Stimulated activated CD4-positive, alpha-beta T cell treated with anti-CD3 and anti-CD28 coated beads, Interleukin-4, amount 100 ng/mL, for 4 hours (primary cell): Measurements from ENCODE around the gene GPC4.
"Not testable (repeated sequence)": the region's sequence is repeated elsewhere in the genome, so short reads cannot be mapped to it uniquely, and the experiment has no call there.

Source experiments
- DNase-seq, 2 experiments: peaks; one replicate each; pipeline ENCODE4 v3.0.0-alpha.2; 2020

Gene GPC4

DNA sequence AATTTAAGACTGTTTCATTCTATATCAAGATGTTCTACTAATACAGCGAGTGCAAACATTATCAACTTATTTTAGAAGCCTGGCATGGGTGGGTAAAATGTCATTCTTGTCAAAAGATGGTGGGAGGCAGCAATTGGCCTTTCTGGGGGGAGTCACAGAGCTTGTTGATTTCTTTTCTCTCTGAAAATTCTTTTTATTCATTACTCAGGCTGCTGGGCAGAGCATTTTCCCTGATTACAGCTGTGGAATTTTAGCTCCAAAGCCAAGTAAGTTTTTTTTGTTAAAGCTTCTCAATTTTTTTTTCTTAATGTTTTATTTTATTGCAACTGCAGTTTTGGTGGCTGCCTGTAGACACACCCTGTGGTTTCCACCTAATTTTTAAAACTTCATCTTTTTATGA is 50.4 kb downstream of the GPC4 start:
- no peak for DNase-seq

DNA sequence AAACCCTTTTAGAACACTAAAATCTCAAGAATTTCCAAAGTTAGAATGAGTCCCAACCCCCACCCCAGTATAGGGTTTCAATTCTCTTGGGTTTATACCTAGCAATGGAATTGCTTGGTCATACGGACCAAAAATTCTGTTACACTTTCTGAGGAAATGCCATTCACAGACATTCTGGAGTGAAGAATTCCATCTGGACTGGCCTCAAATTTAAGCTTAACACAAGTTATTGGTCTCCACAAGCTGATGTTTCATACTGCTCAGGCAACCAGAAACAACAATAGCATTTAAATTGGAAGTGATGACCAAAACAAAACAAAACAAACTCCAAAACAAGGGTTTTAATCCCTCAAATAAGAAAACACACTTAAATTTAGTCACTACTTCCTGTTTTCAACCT is 51.1 kb downstream of the GPC4 start:
- no peak for DNase-seq

DNA sequence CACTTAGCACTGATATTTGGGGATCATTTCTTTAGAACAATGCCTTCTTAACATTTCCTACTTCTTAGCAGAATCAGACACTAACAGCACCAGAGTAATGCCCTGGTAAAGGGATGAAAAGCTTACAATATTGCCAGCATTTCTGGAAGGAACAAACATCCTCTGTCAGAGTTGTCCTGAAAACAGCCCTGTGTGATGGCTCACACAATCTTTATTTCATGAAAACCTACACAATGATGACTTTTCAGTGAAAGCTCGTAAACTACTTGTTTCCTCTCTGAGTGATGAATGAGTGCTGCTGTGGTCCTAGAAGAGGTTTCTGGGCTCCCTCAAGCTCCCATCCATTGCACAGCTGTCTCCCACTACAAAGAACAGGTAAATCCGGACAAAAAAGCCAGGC is 52.8 kb downstream of the GPC4 start:
- no peak for DNase-seq

DNA sequence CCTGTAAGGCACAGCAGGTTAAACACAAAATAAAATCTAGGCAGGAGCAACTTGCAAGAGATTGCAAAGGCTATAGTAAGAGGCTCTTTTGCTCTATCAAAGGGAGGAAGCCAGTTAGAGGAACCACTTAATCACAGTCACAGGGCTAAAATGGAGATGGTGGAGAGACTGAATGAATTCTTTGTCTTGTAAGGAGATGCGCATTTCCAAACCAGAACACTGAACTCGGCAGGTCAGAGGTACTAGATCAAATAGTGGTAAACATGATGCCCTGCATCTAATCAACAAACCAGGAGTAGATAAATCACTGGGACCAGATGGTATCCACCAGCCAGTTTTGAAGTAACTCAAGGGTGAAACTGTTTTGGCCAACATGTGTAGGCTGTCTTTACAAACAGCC is 55.8 kb downstream of the GPC4 start:
- DNase-seq, result no peak

DNA sequence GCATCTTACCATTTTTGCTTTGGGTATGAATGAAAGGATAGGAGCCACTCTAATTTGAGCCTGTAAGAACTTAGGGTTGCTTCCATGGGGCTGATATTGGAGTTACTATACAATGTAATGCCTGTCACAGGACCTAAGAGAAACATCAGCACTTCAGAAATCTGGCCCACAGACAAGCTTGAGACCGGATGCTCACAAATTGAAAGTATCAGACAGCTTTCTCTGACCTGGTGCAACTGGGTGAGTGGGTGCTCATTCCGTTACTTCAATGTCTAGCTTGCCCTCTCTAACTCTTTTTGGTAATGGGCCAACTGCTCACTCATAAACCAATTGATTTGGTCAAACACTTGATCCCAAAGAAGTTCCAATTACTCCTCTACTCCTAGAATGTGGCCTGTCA is 62.1 kb downstream of the GPC4 start:
- no peak for DNase-seq

DNA sequence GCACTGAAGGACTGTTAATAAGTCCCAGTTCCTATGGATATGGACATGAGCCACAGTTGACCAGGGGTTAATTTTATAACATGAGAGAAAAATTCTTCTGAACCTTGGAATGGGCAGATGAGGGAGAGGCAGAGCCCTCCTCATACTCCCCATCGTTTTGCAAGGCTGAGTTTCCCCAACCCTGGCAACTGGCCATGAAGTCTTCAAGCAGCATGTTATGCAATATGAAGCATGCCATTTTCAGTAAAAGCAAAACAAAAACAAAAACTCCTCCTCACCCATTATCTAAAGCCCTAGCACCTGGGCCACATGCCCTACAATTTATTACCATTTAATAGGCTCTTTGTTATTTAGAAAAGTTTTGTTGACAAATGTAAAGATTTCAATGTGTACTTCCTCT is 64.5 kb downstream of the GPC4 start:
- DNase-seq, result no peak

DNA sequence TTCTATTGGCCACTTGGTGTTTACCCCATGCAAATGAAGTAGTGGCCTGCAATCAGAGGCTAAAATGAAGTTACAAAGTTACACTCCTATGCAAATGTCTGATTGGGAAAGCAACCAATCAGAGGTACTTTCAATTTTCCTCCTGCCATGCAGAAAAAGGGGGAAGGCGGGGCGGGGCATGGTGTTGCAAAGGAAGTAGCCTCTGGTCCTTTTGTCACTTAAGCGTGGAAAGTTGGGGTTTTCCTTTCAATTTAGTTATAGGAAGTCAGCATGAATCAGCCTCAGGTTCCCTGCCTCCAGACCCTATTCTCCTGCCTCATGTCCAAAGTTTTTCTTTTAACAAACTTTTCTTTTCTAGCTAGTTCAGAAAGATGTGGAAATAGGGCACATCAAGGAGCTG is 69.3 kb downstream of the GPC4 start:
- DNase-seq, result no peak

DNA sequence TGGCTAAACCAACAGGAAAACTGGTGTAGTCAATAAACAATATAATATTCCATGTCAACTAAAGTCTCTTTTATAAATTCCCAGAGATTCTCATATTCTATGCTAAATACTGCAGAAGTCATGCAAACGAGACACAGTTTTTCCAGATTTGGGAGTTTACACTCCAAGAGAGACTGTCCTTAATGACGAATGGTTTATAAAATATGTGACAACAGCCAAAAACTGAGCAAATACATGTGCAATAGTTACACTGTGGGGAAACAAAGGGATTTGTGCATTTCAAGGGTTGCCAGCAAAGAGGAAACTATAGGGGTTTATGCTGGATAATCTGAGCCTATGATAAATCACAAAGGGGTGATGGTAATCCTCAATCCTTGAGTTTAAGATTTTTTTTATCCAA is 75.7 kb downstream of the GPC4 start:
- DNase-seq, result no peak

DNA sequence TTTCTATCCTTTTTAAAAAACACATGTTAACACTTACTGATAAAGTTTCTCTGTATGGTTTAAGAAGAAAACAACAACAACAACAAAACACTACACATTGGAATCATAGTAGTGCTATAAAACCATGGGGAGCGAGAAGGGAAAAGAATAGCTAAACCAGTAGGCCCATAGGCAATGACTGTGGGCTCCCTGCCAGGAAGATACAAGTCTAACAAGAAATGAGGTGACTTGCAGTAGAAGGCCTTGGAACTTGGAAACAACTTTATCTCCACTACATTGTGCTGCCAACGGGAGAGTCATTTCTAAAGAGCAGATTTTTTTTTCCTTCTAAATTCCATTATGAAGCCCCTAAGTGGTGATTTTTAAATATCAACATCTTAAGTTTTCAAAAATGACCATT is 78.0 kb downstream of the GPC4 start:
- DNase-seq, result no peak

DNA sequence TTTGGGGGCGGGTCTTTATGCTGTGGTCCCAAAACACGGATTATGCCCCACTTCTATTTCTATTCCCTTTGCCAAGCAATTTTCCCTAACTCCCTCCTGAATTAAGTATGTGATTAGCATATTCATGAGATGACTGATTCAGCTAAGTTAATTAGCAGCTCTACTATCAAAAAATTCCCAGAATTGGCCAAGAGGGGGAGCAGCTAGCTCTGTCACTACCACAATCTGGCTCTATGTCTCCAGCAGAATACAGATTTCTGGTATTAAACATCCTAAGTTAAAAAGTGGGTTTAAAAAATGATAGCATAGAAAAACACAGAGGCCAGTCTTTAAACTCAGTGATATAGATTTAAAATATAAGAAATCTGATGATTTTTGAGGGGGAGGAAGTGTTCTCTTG is 80.3 kb downstream of the GPC4 start:
- DNase-seq, result no peak

DNA sequence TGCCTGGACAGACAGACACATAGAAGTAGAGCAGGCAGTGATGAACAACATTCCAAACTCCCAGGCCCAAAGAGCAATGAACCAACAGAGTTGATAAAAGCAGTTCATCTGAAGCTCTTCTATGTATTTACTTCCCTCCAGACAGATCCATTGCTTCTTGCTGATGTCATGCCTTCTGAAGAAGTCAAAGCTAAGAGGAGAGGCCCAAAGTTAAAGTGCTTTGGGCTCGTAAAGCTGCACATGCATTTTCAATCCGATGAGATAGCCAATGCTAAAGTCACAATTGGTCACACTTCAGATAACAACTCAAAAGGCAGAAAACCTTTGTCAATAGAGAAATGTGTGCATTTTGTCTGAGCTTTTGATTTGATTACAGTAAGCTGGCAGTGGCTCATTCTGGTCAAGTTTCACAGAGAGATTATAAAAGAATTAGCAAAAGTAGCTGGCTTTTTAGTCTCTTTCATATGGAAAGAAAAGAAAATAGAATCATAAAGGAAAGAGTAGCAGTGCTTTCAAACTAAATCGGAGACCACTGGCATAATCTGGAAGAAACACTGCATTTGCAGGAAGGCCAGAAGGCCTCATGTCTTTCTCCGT is 82.0 kb downstream of the GPC4 start:
- no peak for DNase-seq

DNA sequence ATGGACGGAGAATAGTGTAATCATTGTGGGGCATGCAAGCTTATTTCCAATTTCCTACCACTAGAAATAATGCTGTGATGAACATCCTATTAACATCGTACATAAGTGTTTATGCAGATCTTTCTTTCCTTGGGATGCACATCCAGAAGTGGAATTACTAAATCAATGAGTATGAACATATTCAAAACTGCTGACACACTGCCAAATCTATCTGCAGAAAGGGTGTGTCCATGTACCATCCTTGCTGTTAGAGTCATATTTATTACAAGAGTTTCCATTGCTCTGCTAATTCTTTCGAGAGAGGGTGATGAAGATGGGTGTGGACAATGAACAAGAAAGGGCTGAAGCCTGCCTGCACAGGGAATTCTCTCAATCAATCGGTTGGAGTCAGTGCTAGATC is 82.6 kb downstream of the GPC4 start:
- DNase-seq, result no peak

DNA sequence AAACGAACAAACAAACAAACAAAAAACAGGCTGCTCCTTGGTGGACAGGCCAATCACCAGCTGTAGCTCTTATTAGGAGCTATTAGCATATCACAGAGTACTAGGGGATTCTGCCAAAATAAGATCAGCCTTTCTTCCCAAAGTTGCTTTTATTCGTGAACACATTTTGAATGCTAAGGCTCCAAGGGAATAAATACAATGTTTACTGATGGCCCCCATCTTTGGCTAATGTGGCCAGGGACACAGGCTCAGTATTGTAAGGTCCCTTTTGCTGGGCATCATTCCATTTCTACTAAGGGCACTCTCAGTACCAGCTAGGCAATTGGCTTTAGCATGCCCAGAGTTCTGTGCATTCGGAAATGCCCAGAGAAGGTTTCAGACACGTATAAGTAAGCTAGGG is 84.3 kb downstream of the GPC4 start:
- DNase-seq, result no peak

DNA sequence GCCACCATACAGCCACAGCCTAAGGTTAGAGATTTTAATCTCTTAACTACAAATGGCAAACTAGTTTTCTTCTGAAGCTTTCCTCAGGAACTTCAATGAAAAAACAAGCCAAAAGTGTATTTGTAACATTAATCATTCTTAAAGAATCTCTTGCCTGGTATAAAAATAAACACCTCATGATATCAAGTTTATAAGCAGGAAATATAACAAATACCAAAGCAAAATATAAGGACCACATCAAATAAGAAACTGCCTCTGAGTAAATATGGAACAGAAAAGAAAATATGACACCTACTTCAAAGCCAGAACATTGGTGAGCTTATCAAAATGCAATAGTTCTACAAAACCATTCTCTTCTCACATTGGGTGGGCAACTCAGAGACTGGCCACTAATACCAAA is 89.9 kb downstream of the GPC4 start:
- DNase-seq, result no peak

DNA sequence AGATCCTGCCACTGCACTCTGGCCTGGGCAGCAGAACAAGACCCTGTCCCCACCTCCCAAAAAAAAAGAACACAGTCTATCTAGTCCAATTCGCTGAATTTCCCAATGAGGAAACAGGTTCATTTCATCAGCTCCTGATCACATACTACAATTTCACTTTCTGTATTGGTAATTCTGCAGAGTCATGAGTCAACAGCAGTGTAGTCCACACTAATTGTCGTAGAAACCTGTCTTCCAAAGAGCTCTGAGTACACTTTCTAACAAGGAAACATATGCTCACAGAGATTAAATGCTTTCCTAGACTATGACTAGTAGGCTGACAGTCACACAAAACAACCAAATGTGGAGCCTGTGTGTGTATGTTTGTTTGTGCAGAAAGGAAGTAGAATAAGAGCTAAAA is 91.9 kb downstream of the GPC4 start:
- DNase-seq, result no peak

DNA sequence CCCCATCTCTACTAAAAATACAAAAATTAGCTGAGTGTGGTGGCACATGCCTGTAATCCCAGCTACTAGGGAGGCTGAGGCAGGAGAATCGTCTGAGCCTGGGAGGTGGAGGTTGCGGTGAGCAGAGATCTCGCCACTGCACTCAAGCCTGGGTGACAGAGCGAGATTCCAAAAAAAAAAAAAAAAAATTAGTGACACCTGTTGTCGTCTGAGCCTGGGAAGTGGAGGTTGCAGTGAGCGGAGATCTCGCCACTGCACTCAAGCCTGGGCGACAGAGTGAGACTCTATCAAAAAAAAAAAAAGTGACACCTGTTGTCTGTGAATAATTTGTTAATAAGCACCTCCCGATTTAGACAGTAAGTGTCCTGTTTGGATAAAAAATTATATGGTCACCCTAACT is 93.0 kb downstream of the GPC4 start:
- not testable (repeated sequence) for DNase-seq

DNA sequence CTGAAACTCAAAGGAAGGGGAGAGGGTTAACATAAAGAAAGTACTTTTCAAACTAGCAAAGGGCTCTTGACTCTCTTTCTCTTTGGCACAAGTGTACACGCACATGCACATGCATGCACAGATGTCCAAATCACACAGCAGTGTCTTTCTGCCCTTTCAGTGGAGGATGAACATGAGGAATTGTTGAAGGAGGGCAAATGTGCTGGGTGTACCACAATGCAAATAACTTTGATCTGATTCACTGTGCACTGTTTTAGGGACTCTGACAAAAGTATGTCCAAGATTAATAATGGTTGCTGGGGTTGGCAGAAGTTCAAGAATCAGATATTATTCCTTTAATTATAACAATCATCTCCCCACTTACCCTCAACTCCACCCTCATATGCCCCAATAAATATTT is 93.8 kb downstream of the GPC4 start:
- no peak for DNase-seq

DNA sequence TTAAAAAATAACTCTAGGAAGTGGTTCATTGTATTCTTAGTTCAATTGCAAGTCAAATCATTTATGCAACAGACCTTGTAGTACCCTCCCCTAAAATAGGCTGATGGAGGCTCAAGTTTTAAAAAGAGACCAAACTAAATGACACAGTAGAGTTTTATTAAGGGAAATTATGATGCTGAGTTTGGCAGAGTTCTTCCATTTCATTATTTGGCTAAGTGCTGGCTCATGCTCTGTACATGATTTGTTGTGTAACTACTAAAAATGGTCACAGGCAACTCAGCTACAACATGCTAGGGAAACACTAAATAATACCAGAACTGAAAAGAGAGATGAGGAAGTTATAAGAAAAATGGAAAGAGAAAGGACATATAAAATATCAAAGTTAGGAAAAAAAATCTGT is 101.0 kb downstream of the GPC4 start:
- DNase-seq, result no peak

DNA sequence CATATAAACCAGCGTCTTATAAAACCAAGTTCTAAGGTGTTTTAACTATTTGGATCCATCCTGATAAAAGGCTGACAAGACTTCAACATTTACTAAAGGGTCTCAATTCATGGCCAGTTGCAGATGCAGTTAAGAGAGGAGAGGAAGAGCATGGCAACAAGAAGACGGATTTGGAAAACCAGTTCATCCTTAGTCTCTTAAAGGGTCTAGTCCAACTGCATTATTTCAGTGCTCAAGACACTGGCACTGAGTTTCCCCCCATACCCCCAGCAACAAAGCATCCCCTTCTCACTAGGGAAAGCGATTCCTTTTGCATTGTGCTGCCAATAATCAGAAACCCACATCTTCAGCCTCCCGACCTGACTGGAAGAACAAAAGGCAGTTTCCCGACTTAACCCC is 106.8 kb downstream of the GPC4 start:
- no peak for DNase-seq

DNA sequence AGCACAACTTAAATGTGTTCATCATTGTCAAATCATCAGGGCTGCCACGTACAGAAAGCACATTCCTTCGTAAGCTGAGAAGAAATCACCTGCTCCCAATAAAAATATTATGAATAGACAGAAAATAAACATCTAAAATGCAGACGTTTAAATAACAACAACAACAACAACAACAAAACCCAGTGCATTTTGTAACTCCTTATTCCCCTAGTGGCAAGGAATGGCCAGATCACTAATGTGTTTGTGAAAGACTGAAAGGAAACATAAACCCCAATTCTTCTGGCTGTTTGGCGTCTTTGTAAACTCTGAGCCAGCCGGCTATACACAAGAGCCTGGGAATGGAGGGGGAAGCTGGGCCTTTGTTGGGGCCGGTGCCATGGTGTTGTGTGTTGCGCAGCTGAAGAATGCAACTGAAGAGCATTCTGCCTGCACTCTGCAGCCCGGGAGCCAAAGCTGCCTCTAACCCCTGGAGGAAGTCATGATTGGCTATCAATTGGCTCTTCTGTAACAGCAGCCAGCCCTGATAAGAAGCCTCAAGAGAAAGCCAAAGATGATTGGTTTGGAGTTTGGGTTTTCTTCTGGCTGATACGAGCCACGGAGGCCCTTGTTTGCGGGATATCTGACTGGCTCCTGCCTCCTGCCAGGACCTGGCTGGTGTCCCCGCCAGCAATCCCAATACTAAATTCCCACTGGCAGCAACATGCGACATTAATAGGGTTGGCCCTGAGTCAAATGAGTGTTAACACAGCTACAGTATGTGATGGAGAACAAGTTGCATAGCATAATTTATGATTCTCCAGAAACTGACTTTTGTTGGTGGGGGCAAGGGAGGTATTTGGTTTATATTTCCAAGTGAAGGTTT is 107.4 kb downstream of the GPC4 start:
- DNase-seq, result no peak

DNA sequence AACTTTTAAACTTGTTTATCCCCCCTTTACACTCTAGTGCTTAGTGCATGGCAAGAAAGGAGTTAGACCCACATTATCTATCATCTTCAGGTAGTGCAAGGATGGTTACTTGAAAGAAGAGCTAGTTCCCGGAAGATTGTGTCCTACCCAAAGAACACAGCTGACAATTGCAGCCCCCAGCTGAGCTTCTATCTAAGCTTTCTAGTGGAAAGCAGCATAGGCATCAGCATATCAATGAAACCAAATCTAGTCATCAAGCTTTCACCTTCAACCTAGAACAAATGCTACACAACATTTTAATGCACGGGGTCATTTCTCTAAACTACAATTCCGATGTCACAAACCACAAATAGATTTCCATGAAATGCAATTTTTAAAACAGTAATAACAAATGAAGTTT is 108.2 kb downstream of the GPC4 start:
- DNase-seq, result no peak

DNA sequence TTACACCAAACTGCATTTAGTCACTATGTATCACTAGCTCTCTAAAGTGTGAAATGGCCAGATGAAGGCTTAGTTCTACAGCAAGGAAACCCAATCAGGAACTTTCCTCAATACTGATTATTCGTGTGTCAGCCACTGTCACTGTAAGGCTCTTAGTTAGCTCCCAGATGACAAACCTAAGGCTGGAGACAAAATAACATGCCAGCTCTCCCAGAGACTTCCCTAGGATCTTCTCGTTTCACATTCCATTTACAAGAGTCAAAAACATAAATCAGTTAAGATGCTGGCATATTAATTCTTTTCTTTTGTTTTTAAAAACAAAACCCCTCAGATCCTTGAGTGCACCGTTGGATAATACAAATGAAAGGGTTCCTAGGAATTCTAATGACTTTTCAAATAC is 109.0 kb downstream of the GPC4 start:
- DNase-seq, result no peak

DNA sequence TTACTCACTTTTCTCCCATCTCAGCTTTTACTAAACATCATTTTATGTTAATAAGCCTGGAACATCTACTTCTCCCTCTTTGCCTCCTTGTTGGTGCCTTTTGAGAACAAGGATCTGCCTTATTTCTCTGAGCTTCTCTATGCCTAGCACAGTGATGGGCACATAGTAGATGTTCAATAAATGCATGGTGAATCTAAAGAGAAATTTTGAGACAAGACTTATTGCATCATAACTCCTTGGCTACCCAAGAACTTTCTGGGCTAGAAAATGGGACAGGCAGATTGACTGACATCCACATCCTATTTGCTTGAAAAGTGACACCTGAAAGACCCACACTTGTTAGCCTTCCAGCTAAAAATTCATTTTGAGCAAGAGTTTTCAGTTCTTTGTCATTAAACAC is 109.9 kb downstream of the GPC4 start:
- no peak for DNase-seq

DNA sequence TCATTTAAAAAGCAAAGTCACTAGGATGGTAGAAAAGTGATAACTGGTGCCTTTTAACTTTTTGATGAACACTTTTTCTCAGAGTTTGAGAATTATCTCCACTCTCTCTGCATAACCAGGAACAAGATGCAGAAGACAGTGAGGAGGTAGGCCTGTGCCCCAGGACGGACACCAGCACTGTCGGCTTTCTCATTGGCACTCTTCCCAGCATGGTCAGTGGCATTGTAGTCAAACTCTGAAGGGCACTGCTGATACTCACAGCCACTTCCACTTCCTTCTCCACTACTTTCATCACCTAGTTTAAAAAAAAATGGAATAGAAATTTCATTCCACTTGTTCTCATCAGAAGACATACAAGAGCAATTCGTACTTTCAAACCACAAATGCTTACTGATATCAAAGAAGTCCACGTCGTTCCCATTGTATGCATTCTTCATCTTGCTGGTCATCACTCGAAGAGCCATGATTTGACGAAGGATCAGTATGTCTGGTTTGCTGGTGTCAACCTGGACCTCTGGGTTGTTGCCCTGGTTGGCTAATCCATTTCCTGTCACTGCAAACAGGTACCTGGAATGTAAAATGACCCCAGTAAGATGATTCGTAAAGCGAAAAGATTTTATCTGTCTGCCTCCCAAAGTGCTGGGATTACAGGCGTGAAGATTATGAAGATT is 112.4 kb downstream of the GPC4 start:
- no peak for DNase-seq
